Right lobe of liver (tissue), 6 donors: ENCODE measurements around the gene SEC23IP. TPM values are rescaled to one million over a fixed set of nuclear protein-coding genes. Genes with fewer than 3 reads are reported as not detected.

Source experiments
- ATAC-seq, 4 donors: fragments of 200-7000 bp; cut with Tn5 transposase; one replicate each; pipeline ENCODE4 v1.9.1; 2020; ENCODE audit warnings: mild to moderate bottlenecking in 4 of 4, moderate library complexity in 4 of 4
- DNase-seq, 3 donors: peaks; one replicate each; pipeline ENCODE4 v3.0.0-alpha.2; 2020
- H3K27ac ChIP-seq, 3 donors: fragments of 200-600 bp; one replicate each; pipeline ENCODE4 v1.8.0; 2022
- H3K27me3 ChIP-seq, 2 donors: fragments of 200-600 bp; one replicate each; pipeline ENCODE4 v1.8.0; 2022
- H3K36me3 ChIP-seq, 4 donors: fragments of 200-600 bp; sonication (generic) in 1 of 4; one replicate each; pipeline versions ENCODE4 v1.5.1 to v1.8.0; 2017 to 2022; ENCODE audit warnings: control low read depth in 1 of 4
- H3K4me1 ChIP-seq, 4 donors: fragments of 200-600 bp; sonication (generic) in 1 of 4; one replicate each; pipeline versions ENCODE4 v1.5.1 to v1.8.0; 2017 to 2022; ENCODE audit warnings: control low read depth in 1 of 4
- H3K4me3 ChIP-seq, 3 donors: fragments of 200-600 bp; one replicate each; pipeline ENCODE4 v1.8.0; 2022
- H3K9me3 ChIP-seq, 4 donors: fragments of 200-600 bp; sonication (generic) in 1 of 4; one replicate each; pipeline versions ENCODE4 v1.5.1 to v1.8.0; 2017 to 2022; ENCODE audit warnings: control low read depth in 1 of 4
- POLR2A ChIP-seq: fragments of 450-650 bp; IDR thresholded peaks from one replicate; pipeline ENCODE4 v1.6.1; 2017; ENCODE audit warnings: antibody characterized with exemption, mild to moderate bottlenecking
- WGBS: methylation state at CpG from one replicate; pipeline ENCODE4 v1.1.6; 2018; ENCODE audit warnings: low coverage, low lambda C conversion rate; ENCODE audit not compliant: insufficient coverage; ENCODE audit errors: missing lambda C conversion rate; 5-methylcytosine and 5-hydroxymethylcytosine counted together
- intact Hi-C, 2 donors: fragments of 100-400 bp; cut with DNase I; formaldehyde crosslinking; loops; one replicate each; pipeline versions ENCODE4 v1.11.2 to v1.14.1; 2022
- total RNA-seq, 6 experiments: library from RNA; depleted of rRNA in 2 of 6; stranded (reverse); fragments of >200 nt in 2 of 6; fragmentation: NEBNext Ultra II Directional in 3 of 6; extraction: Animal tissue kit (Norgen Biotek cat#: 25700) in 3 of 6; gene quantifications; one replicate each; pipeline versions ENCODE4 v1.1.0 to v1.2.4, GENCODE V29; 2016 to 2023
- TF ChIP-seq, protein P1 (sequence below), 4 donors: fragments of 200-600 bp in 3 of 4; fragments of 450-650 bp in 1 of 4; IDR thresholded peaks; one replicate each; pipeline versions ENCODE4 v1.5.1 to v1.8.0; 2016 to 2022; ENCODE audit warnings: antibody characterized with exemption in 4 of 4, mild to moderate bottlenecking in 2 of 4
- donor health status: DM: no; HTN: yes; CAD: no.
- donor health status: DM: no; HTN: no; CAD: no.
- donor health status: DM: no; HTN: no; CAD: no.
- donor health status: DM: no; HTN: yes; CAD: no.
- donor health status: DM: no; HTN: yes; CAD: no.

SEC23IP gene
- total RNA-seq, 6 experiments from 2014 or later: 22.2 to 34.9 (median 29.2) TPM

DNA sequence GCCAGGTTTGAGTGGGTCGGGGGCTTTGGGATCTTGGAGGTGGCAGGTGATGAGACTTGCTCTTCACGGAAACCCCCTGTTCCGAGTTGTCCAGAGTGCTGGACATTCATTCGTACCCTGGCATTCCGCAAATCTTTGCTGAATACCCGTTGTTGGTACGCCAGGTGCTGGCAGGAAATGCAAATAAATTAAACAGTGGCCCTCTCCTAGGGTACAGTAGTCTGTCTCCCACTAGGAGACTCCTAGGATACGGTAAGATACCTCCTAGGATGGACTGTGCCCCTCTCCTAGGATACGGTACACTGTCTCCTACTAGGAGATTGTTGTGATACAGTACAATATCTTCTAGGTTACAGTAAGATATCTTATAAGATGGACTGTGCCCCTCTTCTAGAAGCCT lies 544 bp downstream of the SEC23IP start:
- WGBS: 8% methylated on average over 8 of the region's 9 CpGs
- ATAC-seq (no peak), DNase-seq (no peak)
- intact Hi-C loops: no loop called here
- peak overlapping the region; percentile 56 to 81 (median 61) for H3K27ac ChIP-seq
- peaks cover 0 to 45% (median 17%) of the 10 kb centered on the region in 4 donors for H3K4me1 ChIP-seq
- peak overlapping the region; percentile 80 to 98 (median 90) for H3K4me3 ChIP-seq
- H3K9me3 ChIP-seq: no peaks in the 10 kb centered on the region
- TF ChIP-seq, protein P1, sequence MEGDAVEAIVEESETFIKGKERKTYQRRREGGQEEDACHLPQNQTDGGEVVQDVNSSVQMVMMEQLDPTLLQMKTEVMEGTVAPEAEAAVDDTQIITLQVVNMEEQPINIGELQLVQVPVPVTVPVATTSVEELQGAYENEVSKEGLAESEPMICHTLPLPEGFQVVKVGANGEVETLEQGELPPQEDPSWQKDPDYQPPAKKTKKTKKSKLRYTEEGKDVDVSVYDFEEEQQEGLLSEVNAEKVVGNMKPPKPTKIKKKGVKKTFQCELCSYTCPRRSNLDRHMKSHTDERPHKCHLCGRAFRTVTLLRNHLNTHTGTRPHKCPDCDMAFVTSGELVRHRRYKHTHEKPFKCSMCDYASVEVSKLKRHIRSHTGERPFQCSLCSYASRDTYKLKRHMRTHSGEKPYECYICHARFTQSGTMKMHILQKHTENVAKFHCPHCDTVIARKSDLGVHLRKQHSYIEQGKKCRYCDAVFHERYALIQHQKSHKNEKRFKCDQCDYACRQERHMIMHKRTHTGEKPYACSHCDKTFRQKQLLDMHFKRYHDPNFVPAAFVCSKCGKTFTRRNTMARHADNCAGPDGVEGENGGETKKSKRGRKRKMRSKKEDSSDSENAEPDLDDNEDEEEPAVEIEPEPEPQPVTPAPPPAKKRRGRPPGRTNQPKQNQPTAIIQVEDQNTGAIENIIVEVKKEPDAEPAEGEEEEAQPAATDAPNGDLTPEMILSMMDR (IDR thresholded peaks at IDR 0.05): no peak
- TF ChIP-seq POLR2A: no peak
- no peaks in the 10 kb centered on the region for H3K36me3 ChIP-seq
- H3K27me3 ChIP-seq: no peaks in the 10 kb centered on the region

DNA sequence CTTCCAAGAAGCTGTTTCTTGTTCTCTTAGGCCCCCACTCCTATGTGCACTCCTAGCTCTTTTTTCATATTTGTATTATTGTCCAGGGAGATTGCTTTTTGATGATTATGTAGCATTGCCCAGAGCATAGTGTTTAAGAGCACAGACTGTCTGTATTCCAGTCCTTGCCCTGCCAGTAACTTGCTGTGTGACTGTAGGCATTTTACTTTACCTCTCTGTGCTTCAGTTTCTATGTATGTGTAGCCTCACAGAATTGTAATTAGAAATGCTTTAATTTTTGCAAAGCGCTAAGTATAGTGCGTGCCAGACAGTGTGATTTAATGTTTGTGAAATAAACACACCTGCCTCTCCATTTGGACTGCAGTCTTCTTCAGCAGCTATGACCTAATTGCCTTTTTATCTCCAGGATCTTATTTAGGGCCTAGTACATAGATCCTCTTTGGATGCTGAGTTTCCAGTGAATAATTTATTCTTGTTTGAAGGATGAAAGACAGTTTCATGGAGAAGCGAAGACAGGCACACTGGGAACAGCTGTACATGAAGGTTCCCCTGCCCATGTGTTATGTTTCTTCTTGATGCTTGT lies 1.4 kb downstream of the SEC23IP start:
- H3K27ac ChIP-seq: no peak overlapping the region
- ATAC-seq (no peak), DNase-seq (no peak)
- peaks cover 0 to 8% (median 2%) of the 10 kb centered on the region in 4 donors for H3K36me3 ChIP-seq
- TF ChIP-seq, protein P1 (IDR thresholded peaks at IDR 0.05): no peak
- TF ChIP-seq POLR2A: no peak
- 69% methylated on average over 3 of the region's 3 CpGs for WGBS
- H3K4me1 ChIP-seq: peaks cover 0 to 45% (median 17%) of the 10 kb centered on the region in 4 donors
- no peaks in the 10 kb centered on the region for H3K27me3 ChIP-seq
- intact Hi-C loops: no loop called here
- H3K9me3 ChIP-seq: no peaks in the 10 kb centered on the region
- H3K4me3 ChIP-seq: peak overlapping the region in 2 of 3 donors; percentile 90 to 98

DNA sequence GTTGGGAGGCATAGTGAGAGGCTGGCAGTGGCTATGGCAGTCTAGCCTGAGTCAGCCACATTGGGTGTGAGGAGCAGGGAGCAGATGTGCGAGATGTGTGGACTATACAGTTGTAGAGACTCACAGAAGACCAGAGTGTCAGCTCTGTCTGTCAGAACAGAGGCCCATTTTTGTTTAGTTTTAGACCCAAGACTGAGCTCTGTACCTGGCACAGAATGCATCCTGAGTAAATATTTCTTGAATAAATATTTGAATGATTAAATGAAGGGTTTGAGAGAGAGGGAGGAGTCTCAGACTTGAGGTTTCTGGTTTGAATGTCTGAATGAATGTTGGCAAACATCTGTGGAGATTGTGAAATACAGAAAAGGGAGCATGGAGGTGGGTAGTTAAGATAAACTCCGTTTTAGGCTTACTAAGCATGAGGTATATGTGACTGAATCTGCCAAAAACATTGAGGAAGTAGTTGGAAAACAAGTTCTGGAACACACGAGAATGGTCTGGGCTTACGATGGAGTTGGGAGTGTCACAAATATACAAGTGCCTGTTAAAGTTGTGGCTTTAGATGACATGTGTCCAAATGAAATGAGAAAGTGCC lies 3.6 kb downstream of the SEC23IP start:
- H3K9me3 ChIP-seq: no peaks in the 10 kb centered on the region
- H3K27me3 ChIP-seq: no peaks in the 10 kb centered on the region
- DNase-seq (no peak), ATAC-seq (peak; percentile 4 to 56 (median 35))
- peaks cover 0 to 45% (median 17%) of the 10 kb centered on the region in 4 donors for H3K4me1 ChIP-seq
- intact Hi-C loops: no loop called here
- H3K36me3 ChIP-seq: peaks cover 0 to 8% (median 2%) of the 10 kb centered on the region in 4 donors
- peak overlapping the region; percentile 13 to 64 (median 30) for H3K27ac ChIP-seq
- no peak overlapping the region for H3K4me3 ChIP-seq
- WGBS: 10% methylated on average over 4 of the region's 4 CpGs
- TF ChIP-seq, protein P1 (IDR thresholded peaks at IDR 0.05): no peak
- TF ChIP-seq POLR2A: no peak

DNA sequence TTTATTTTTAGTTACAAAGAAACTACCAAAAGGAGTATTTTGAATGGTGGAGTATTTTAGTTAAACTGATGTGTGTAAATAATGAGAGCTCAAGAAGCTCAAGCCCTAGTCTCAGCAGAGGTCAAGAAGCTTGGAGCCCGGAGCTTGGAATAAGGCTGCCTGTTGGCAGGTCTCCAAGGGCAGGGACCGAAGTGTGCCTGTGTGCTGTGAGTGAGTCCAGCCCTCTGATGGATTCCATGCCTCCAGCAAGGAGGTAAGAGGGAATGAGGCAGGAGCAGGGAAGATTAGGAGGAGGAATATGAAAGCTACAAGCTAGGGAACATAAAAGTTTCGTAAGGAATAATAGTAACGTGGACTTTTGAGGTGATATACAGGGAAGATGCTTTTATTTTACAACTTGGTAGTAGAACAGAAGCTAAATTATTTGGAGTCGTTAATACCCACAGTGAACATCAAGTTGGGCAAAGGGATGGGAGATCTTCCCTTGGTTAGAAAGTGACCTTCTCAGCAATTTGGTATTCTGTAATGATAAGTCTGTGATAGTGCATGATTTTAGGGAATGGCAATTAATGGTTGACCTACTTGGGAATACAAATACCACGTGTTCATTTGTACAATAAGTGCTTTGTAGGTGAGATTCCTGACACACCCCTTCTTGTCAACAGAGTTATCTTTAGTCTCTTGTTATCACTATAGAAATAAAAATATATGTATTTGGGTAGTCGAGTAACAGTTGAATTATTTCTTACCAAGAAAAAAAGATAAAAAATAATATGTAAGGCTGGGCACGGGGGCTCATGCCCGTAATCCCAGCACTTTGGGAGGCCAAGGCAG lies 4.6 kb downstream of the SEC23IP start:
- H3K4me1 ChIP-seq: peaks cover 0 to 40% (median 17%) of the 10 kb centered on the region in 4 donors
- H3K36me3 ChIP-seq: peaks cover 0 to 8% (median 2%) of the 10 kb centered on the region in 4 donors
- TF ChIP-seq, protein P1 (IDR thresholded peaks at IDR 0.05): no peak
- TF ChIP-seq POLR2A: no peak
- no peaks in the 10 kb centered on the region for H3K9me3 ChIP-seq
- ATAC-seq: peak in 2 of 4 donors; percentile 5 to 22
- WGBS: 51% methylated on average over 9 of the region's 9 CpGs
- intact Hi-C loops: no loop called here
- no peak overlapping the region for H3K4me3 ChIP-seq
- peak; percentile 49 to 69 (median 64) for DNase-seq
- peak overlapping the region in 2 of 3 donors; percentile 30 to 64 for H3K27ac ChIP-seq
- no peaks in the 10 kb centered on the region for H3K27me3 ChIP-seq
